RWPE1 (cell line): ENCODE results near the gene ANKRD11.

ENCODE experiments used
- CTCF ChIA-PET: fragments of 350-600 bp; sonication (Branson Sonifier 250); formaldehyde crosslinking; extraction: SDS; loops from one replicate; lab custom pipeline; 2021; lab: Yijun Ruan, JAX
- POLR2A ChIA-PET: fragments of 400-600 bp; formaldehyde crosslinking; extraction: SDS; loops from one replicate; lab custom pipeline; 2020; ENCODE audit warnings: antibody characterized with exemption; ENCODE audit not compliant: low non-redundant PET; lab: Yijun Ruan, JAX
- DNase-seq: peaks from one replicate; pipeline ENCODE4 v3.0.0; 2012; ENCODE audit warnings: low spot score
- H3K27ac ChIP-seq: fragments of 450-650 bp; 2 replicates; pipeline ENCODE4 v1.5.1; 2017
- CTCF ChIP-seq: fragments of 450-650 bp; conservative IDR thresholded peaks from 2 replicates; pipeline ENCODE4 v1.5.1; 2017; ENCODE audit warnings: low read depth, mild to moderate bottlenecking

The ANKRD11 gene

GRCh38 chr16:89351645-89352044 is 138.7 kb downstream of the ANKRD11 start:
- no peak for DNase-seq
- peak overlapping the region; percentile 78 for H3K27ac ChIP-seq
- POLR2A ChIA-PET: no interaction called here
- CTCF ChIA-PET: interaction anchor here (0.6 kb wide), 1 partner anchor 97 kb away, joined by 3 read pairs; no protein-coding TSS in a partner anchor
- no peak for TF ChIP-seq CTCF

- CTCF ChIA-PET: no interaction called here
- peak overlapping the region; percentile 78; the same call in 1 of the 2 replicates for H3K27ac ChIP-seq
- POLR2A ChIA-PET: no interaction called here
Measured at GRCh38 chr16:89350701-89351380, 139.5 kb downstream of the ANKRD11 start.

GRCh38 chr16:89349947-89350633 is 140.3 kb downstream of the ANKRD11 start:
- POLR2A ChIA-PET: no interaction called here
- no peak overlapping the region for H3K27ac ChIP-seq
- no peak for DNase-seq
- no peak for TF ChIP-seq CTCF
- CTCF ChIA-PET: no interaction called here

More at GRCh38 chr16:89350701-89351380, 139.5 kb downstream of the ANKRD11 start:
- no peak for DNase-seq
- no peak for TF ChIP-seq CTCF

GRCh38 chr16:89347807-89348206 is 142.6 kb downstream of the ANKRD11 start:
- TF ChIP-seq CTCF: no peak
- POLR2A ChIA-PET: no interaction called here
- no peak for DNase-seq
- CTCF ChIA-PET: no interaction called here
- no peak overlapping the region for H3K27ac ChIP-seq

DNA sequence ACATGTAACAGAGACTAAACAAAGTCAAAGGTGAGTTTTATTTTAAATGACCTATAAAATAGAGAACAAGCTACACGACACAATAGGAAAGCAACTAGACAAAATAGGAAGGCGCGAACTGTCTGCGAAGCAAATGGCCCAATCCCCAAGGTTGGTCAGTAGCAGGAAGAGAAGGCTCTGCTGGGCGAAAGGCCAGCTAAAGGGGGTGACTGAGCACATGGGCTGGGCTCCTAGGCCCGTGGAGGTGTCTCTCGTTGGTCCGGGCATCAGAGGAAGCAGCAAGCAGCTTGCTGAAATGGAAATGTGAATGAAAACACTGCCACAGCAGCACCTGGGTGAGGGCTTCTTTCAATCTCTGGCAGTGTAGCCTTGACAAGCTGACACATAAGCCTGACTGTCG is 143.5 kb downstream of the ANKRD11 start:
- DNase-seq: no peak
- ChIA-PET POLR2A (no interaction called here), CTCF (interaction anchor here (1.5 kb wide), 1 partner anchor 11 kb away, joined by 5 read pairs; no protein-coding TSS in a partner anchor)
- peak overlapping the region; percentile 51 for H3K27ac ChIP-seq
- no peak for TF ChIP-seq CTCF

GRCh38 chr16:89345642-89346150 is 144.7 kb downstream of the ANKRD11 start:
- H3K27ac ChIP-seq: peak overlapping the region; percentile 69
- ChIA-PET POLR2A (no interaction called here), CTCF (interaction anchor here (1.5 kb wide), 1 partner anchor 10 kb away, joined by 5 read pairs; no protein-coding TSS in a partner anchor)
- TF ChIP-seq CTCF: no peak
- DNase-seq: no peak
